HCT116 (cell line): Measurements from ENCODE around the gene TECPR1. TPM values are rescaled to one million over a fixed set of nuclear protein-coding genes. Genes with fewer than 3 reads are reported as not detected.

ENCODE experiments used
- ATAC-seq: fragments of 200-7000 bp; cut with Tn5 transposase; 2 replicates; pipeline ENCODE4 v1.9.1; 2020; ENCODE audit warnings: mild to moderate bottlenecking, moderate library complexity
- BruUV-seq: library from RNA; stranded (reverse); fragments of 400-500 nt; replicated peaks from 2 replicates; lab custom pipeline; 2021; lab: Mats Ljungman, UMichigan
- CTCF ChIA-PET: fragments of 300-600 bp; sonication (Branson Sonifier 250); formaldehyde crosslinking; loops from one replicate; lab custom pipeline; 2021; ENCODE audit warnings: antibody characterized with exemption; lab: Charles Lee
- POLR2A ChIA-PET: fragments of 300-600, 350-600 bp; sonication (Branson Sonifier 250); formaldehyde crosslinking; loops from one replicate; lab custom pipeline; 2021; ENCODE audit warnings: antibody characterized with exemption; lab: Charles Lee
- RAD21 ChIA-PET, 2 experiments: fragments of 300-600 bp; sonication (Branson Sonifier 250); formaldehyde crosslinking; loops; one replicate each; lab custom pipeline; 2023; ENCODE audit warnings: low total read pairs in 2 of 2; ENCODE audit not compliant: uncharacterized antibody in 2 of 2, unreplicated experiment in 2 of 2, low non-redundant PET in 1 of 2; lab: Charles Lee
- DNase-seq: peaks from one replicate; pipeline ENCODE4 v3.0.0-alpha.2; 2010; ENCODE audit warnings: low read depth, low spot score
- H2AFZ ChIP-seq: fragments of 200-600 bp; shearing (Covaris generic), sonication (generic); 2 replicates; pipeline ENCODE4 v1.6.1; 2017; ENCODE audit warnings: low read depth, mixed run types, mixed read lengths, antibody characterized with exemption, low read length; ENCODE audit not compliant: poor library complexity, severe bottlenecking
- H3K27ac ChIP-seq: 2 replicates; pipeline ENCODE4 v1.5.1; 2012; ENCODE audit warnings: low read depth, low read length
- H3K27me3 ChIP-seq: fragments of 200-600 bp; sonication (generic); 2 replicates; pipeline ENCODE4 v1.6.1; 2016; ENCODE audit warnings: mixed run types, low read length, mixed read lengths; ENCODE audit not compliant: insufficient read depth
- H3K36me3 ChIP-seq, 2 experiments: fragments of 200-500 bp in 1 of 2; fragments of 200-600 bp in 1 of 2; sonication (Bioruptor generic) in 1 of 2; sonication (generic) in 1 of 2; 2 replicates each; pipeline versions ENCODE4 v1.5.1 to v1.6.1; 2014 to 2016; ENCODE audit warnings: low read length in 2 of 2, inconsistent platforms in 1 of 2, mixed read lengths in 1 of 2, mixed run types in 1 of 2; ENCODE audit not compliant: insufficient read depth in 2 of 2, control insufficient read depth in 1 of 2
- H3K4me1 ChIP-seq, 2 experiments: fragments of 200-600 bp in 1 of 2; sonication (generic) in 1 of 2; 2 replicates each; pipeline versions ENCODE4 v1.5.1 to v1.6.1; 2012 to 2017; ENCODE audit warnings: low read length in 2 of 2, inconsistent platforms in 1 of 2, mild to moderate bottlenecking in 1 of 2, mixed read lengths in 1 of 2, mixed run types in 1 of 2, moderate library complexity in 1 of 2; ENCODE audit not compliant: insufficient read depth in 2 of 2, control insufficient read depth in 1 of 2
- H3K4me2 ChIP-seq: fragments of 200-600 bp; sonication (generic); 2 replicates; pipeline ENCODE4 v1.6.1; 2017; ENCODE audit warnings: mixed run types, low read length, mixed read lengths
- H3K4me3 ChIP-seq, 2 experiments: fragments of 200-600 bp in 1 of 2; sonication (generic) in 1 of 2; replicated peaks in 1 of 2; 2 replicates each; pipeline ENCODE4 v1.5.1; 2011 to 2016; ENCODE audit warnings: low read length in 2 of 2, control low read depth in 1 of 2, low read depth in 1 of 2, mild to moderate bottlenecking in 1 of 2, mixed read lengths in 1 of 2, mixed run types in 1 of 2
- H3K79me2 ChIP-seq: fragments of 200-600 bp; sonication (generic); 2 replicates; pipeline ENCODE4 v1.6.1; 2017; ENCODE audit warnings: mild to moderate bottlenecking, mixed run types, low read length, moderate library complexity, mixed read lengths; ENCODE audit not compliant: insufficient read depth
- H3K9ac ChIP-seq: fragments of 200-600 bp; sonication (generic); 2 replicates; pipeline ENCODE4 v1.6.1; 2016; ENCODE audit warnings: low read length, mixed read lengths
- H3K9me2 ChIP-seq: fragments of 200-600 bp; sonication (generic), shearing (Covaris generic); 2 replicates; pipeline ENCODE4 v1.6.1; 2017; ENCODE audit warnings: mixed run types, mild to moderate bottlenecking, moderate library complexity; ENCODE audit not compliant: insufficient read depth
- H3K9me3 ChIP-seq, 2 experiments: fragments of 200-500 bp in 1 of 2; fragments of 200-600 bp in 1 of 2; sonication (Bioruptor generic) in 1 of 2; sonication (generic) in 1 of 2; 2 replicates each; pipeline ENCODE4 v1.6.1; 2014 to 2017; ENCODE audit warnings: low read length in 2 of 2, mixed read lengths in 2 of 2, inconsistent platforms in 1 of 2, low read depth in 1 of 2, mild to moderate bottlenecking in 1 of 2, mixed run types in 1 of 2, moderate library complexity in 1 of 2; ENCODE audit not compliant: control insufficient read depth in 1 of 2, insufficient read depth in 1 of 2
- H4K20me1 ChIP-seq: fragments of 200-600 bp; sonication (generic), shearing (Covaris generic); 2 replicates; pipeline ENCODE4 v1.6.1; 2017; ENCODE audit warnings: mixed run types, mild to moderate bottlenecking, moderate library complexity; ENCODE audit not compliant: insufficient read depth
- CBX3 ChIP-seq: IDR thresholded peaks from 2 replicates; pipeline ENCODE4 v1.6.1; 2012; ENCODE audit warnings: low read depth
- CTCF ChIP-seq, 3 experiments: fragments of 200-600 bp in 1 of 3; sonication (generic) in 1 of 3; IDR thresholded peaks in 2 of 3; conservative IDR thresholded peaks in 1 of 3; 2 replicates each; pipeline ENCODE4 v1.5.1; 2012 to 2017; ENCODE audit warnings: low read depth in 2 of 3, low read length in 2 of 3, antibody characterized with exemption in 1 of 3, borderline replicate concordance in 1 of 3, control low read depth in 1 of 3, mild to moderate bottlenecking in 1 of 3, mixed read lengths in 1 of 3, mixed run types in 1 of 3, moderate library complexity in 1 of 3; ENCODE audit not compliant: insufficient read depth in 1 of 3
- EZH2 ChIP-seq: fragments of 200-600 bp; sonication (generic); IDR thresholded peaks from 2 replicates; pipeline ENCODE4 v1.6.1; 2017; ENCODE audit warnings: antibody characterized with exemption, mixed run types
- JUND ChIP-seq: IDR thresholded peaks from 2 replicates; pipeline ENCODE4 v1.6.1; 2012
- POLR2A ChIP-seq: IDR thresholded peaks from 2 replicates; pipeline ENCODE4 v1.7.0; 2011; ENCODE audit warnings: borderline replicate concordance; ENCODE audit not compliant: insufficient read depth, insufficient read length; ENCODE audit errors: extremely low read depth
- POLR2AphosphoS5 ChIP-seq: IDR thresholded peaks from 2 replicates; pipeline ENCODE4 v1.6.1; 2011; ENCODE audit warnings: mild to moderate bottlenecking, low read depth, low read length, moderate library complexity
- SIN3A ChIP-seq: IDR thresholded peaks from 2 replicates; pipeline ENCODE4 v1.6.1; 2012; ENCODE audit warnings: low read depth
- SP1 ChIP-seq: IDR thresholded peaks from 2 replicates; pipeline ENCODE4 v1.6.1; 2012; ENCODE audit warnings: low read depth
- SRF ChIP-seq: IDR thresholded peaks from 2 replicates; pipeline ENCODE4 v1.6.1; 2012; ENCODE audit warnings: low read depth
- TCF7L2 ChIP-seq: IDR thresholded peaks from 2 replicates; pipeline ENCODE4 v1.7.0; 2011; ENCODE audit warnings: borderline replicate concordance, inconsistent platforms; ENCODE audit not compliant: insufficient read depth, insufficient read length; ENCODE audit errors: extremely low read depth
- ZFX ChIP-seq: fragments of 450-650 bp; IDR thresholded peaks from 2 replicates; pipeline ENCODE4 v1.6.1; 2017
- ZNF274 ChIP-seq: fragments of 200-500 bp; sonication (Bioruptor generic); IDR thresholded peaks from 2 replicates; pipeline ENCODE4 v1.6.1; 2014; ENCODE audit warnings: mild to moderate bottlenecking, low read depth, low read length, inconsistent platforms
- intact Hi-C: fragments of 100-400 bp; cut with micrococcal nuclease; formaldehyde crosslinking; loops from 2 replicates; pipeline ENCODE4 v1.10.0; 2022
- total RNA-seq: library from RNA; stranded (reverse); gene quantifications from one replicate; pipeline ENCODE4 v1.2.1, GENCODE V29; 2021; ENCODE audit not compliant: unreplicated experiment

TECPR1 gene
- total RNA-seq, 1 experiment from 2014 or later = 19.9 TPM

DNA sequence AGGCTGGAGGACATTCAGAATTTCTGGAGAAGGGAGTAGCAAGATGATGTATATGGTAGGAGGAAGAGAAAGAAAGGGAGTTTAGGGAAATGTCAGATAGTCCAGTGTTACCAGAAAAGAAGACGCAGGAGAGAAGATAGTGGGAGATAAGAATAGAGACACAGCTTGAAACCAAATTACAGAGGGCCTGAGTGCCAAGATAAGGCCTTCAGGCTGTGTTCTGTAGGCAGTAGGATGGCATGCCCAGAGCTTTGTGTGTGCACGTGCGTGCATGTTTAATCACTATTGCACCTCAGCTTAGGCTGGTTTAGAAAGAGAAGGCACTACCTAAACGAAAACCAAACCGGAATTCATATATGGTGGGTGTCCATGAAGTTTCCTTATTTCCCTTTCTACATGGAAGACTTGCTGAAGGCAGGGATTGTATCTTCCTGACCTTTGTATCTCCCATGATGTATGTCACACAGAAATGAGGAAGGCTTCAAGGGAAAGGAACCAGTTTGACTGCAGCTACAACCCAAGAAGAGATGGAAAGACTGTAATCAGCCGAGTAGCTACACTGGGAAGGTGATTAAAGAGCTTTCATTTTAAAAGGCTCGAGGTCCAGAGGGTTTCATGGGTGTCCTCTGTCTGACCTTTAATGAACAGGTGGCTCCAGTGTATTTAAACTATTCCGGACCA, 76.6 kb downstream of the TECPR1 start:
- Histone ChIP-seq H3K4me3 (no peak overlapping the region), H3K9me3 (no peaks in the 10 kb centered on the region), H2AFZ (no peak overlapping the region), H3K9ac (no peak overlapping the region), H3K79me2 (no peaks in the 10 kb centered on the region), H3K27me3 (no peaks in the 10 kb centered on the region), H3K4me1 (no peaks in the 10 kb centered on the region), H3K4me2 (no peak overlapping the region), H3K27ac (no peak overlapping the region), H3K9me2 (no peaks in the 10 kb centered on the region), H3K36me3 (0 out of 4 replicates have a peak, but pooled peaks cover 3 to 5% of the 10 kb centered on the region in 2 experiments), H4K20me1 (no peaks in the 10 kb centered on the region)
- no peak for ATAC-seq
- RAD21 ChIA-PET = interaction anchor here in 1 of 2 experiments (0.6 kb wide), 1 partner anchor 75 kb away, joined by 3 read pairs; no protein-coding TSS in a partner anchor
- TF ChIP-seq ZNF274 (no peak), SP1 (no peak), POLR2A (no peak), POLR2AphosphoS5 (no peak), CTCF (IDR thresholded peaks at IDR 0.05 in 2 of 3, conservative IDR thresholded peaks at IDR 0.05 in 1 of 3; ENCODE audit: borderline replicate concordance in 1 of 3, insufficient read depth in 1 of 3, low read depth in 2 of 3, low read length in 2 of 3) (no peak), SRF (no peak), TCF7L2 (no peak), SIN3A (no peak), EZH2 (no peak), JUND (no peak), ZFX (no peak), CBX3 (no peak)
- intact Hi-C loops = no loop called here
- POLR2A ChIA-PET = no interaction called here
- TSS peak; percentile 8 for BruUV-seq
- CTCF ChIA-PET = interaction anchor here (0.6 kb wide), 1 partner anchor 154 kb away, joined by 3 read pairs; no protein-coding TSS in a partner anchor
- no peak for DNase-seq
